ENCODE measurements around the gene PHACTR1.

DNA sequence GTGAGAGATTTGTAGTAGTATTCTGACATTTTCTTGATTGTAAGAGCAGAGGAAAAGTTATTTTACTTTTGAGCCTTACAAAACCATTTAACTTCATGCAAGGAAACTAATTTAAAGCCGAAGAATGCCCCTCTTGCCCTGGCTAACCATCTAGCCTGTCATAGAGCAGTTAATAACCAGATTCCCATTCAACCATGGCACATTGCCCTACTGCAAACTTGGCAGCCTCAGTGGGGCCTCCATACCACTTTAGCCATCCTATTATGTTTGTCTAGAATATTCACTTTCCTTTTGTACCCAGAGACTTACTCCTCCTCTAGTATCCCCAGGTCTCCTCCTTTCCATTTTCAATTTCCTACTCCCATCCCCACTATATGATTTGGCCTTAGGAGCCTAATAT lies 380.9 kb downstream of the PHACTR1 start:
- TF ChIP-seq ZNF70 (CRISPR knock-in tag; IDR thresholded peaks at IDR 0.05) (no peak), TCF4 (CRISPR knock-in tag; IDR thresholded peaks at IDR 0.05; ENCODE audit: borderline replicate concordance) (no peak), ARNTL (CRISPR knock-in tag; IDR thresholded peaks at IDR 0.05; ENCODE audit: borderline replicate concordance, low read depth) (no peak), OSR1 (CRISPR knock-in tag; IDR thresholded peaks at IDR 0.05) (no peak), ESRRG (CRISPR knock-in tag; IDR thresholded peaks at IDR 0.05) (no peak), ISL1 (CRISPR knock-in tag; IDR thresholded peaks at IDR 0.05) (no peak)
- TF ChIP-seq, protein P1, sequence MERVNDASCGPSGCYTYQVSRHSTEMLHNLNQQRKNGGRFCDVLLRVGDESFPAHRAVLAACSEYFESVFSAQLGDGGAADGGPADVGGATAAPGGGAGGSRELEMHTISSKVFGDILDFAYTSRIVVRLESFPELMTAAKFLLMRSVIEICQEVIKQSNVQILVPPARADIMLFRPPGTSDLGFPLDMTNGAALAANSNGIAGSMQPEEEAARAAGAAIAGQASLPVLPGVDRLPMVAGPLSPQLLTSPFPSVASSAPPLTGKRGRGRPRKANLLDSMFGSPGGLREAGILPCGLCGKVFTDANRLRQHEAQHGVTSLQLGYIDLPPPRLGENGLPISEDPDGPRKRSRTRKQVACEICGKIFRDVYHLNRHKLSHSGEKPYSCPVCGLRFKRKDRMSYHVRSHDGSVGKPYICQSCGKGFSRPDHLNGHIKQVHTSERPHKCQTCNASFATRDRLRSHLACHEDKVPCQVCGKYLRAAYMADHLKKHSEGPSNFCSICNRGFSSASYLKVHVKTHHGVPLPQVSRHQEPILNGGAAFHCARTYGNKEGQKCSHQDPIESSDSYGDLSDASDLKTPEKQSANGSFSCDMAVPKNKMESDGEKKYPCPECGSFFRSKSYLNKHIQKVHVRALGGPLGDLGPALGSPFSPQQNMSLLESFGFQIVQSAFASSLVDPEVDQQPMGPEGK (CRISPR knock-in tag; IDR thresholded peaks at IDR 0.05; ENCODE audit: borderline replicate concordance) = no peak

Measured in SK-N-SH treated with all-trans-retinoic acid at 6 μM for 48 hours (cell line).